Type B pancreatic cell (in vitro differentiated cells): ENCODE data around the gene ADGRA3. TPM values are rescaled to one million over a fixed set of nuclear protein-coding genes. Genes with fewer than 3 reads are reported as not detected.

Experiments used
- DNase-seq: peaks from one replicate; pipeline ENCODE4 v3.0.0; 2021; ENCODE audit warnings: mixed read lengths; ENCODE audit not compliant: unreplicated experiment; ENCODE audit errors: extremely low spot score
- H3K27ac Mint-ChIP-seq: 2 replicates; pipeline ENCODE4 v1.8.0; 2021; ENCODE audit warnings: mild to moderate bottlenecking, mixed read lengths
- H3K27me3 Mint-ChIP-seq: 2 replicates; pipeline ENCODE4 v1.8.0; 2021; ENCODE audit warnings: mixed read lengths
- H3K36me3 Mint-ChIP-seq: 2 replicates; pipeline ENCODE4 v1.8.0; 2021; ENCODE audit warnings: mixed read lengths
- H3K4me1 Mint-ChIP-seq: one replicate; pipeline ENCODE4 v1.8.0; 2021; ENCODE audit warnings: mixed read lengths; ENCODE audit not compliant: unreplicated experiment
- H3K4me3 Mint-ChIP-seq: 2 replicates; pipeline ENCODE4 v1.8.0; 2021; ENCODE audit warnings: mild to moderate bottlenecking, mixed read lengths
- H3K9me3 Mint-ChIP-seq: 2 replicates; pipeline ENCODE4 v1.8.0; 2021; ENCODE audit warnings: mixed read lengths
- total RNA-seq: library from RNA; stranded (reverse); gene quantifications from 2 replicates; pipeline ENCODE4 v1.2.1, GENCODE V29; 2021; ENCODE audit warnings: low replicate concordance
- TF ChIP-seq, protein P1 (sequence below): fragments of 200-600 bp; sonication (generic); conservative IDR thresholded peaks from 2 replicates; pipeline ENCODE4 v1.5.0; 2021; ENCODE audit warnings: antibody characterized with exemption, mild to moderate bottlenecking

ADGRA3 gene
- total RNA-seq, 1 donor from 2014 or later, result 61.0 TPM

DNA sequence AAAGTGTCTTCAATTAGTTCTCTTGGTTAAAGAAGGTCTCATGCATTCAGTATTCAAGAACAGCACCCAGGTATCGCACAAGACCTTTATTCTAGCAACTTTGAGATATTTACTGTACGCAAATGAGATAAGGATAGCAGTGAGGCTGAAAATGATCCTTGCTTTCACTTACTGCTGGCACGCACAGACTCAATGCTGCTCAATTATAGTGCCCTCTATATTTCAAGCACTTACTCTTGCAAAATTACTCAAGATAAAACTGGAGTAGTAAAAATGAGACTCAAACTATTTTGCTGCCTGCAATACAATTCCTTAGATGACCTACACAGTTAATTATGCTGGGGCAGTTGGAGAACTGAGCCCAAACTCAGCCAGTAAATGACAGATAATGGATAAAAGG, 60.9 kb downstream of the ADGRA3 start:
- Mint-ChIP-seq H3K27ac (no peak overlapping the region), H3K27me3 (no peaks in the 10 kb centered on the region)

DNA sequence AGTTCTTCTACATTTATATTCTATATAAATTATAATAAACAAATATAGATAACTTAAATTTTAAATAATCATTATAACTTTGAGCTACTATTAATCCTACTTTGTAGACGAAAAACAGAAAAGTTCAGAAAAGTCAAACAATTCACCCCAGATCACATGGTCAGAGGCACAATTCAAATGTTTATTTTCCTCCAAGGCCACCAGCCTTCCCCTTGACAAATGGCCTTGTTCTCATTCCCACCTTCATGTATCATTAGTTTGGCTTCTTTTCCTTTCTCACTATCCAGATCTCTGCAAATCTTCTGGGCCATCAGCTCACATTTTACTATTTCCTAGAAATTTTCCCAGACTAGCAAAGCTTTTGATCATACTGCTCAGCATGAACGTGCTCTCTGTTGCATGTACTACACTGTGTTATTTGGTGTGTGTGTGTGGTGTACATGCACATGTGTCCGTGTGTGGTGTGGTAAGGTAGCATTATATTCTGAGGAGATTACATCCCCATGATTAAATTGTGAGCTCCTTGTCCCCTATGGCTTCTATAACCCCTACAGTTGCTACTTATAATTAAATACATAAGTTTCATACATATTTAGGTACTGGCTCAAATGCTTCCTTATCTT, 61.5 kb downstream of the ADGRA3 start:
- Mint-ChIP-seq H3K4me1 (peaks cover 20% of the 10 kb centered on the region), H3K27me3 (no peaks in the 10 kb centered on the region), H3K36me3 (peaks cover 17% of the 10 kb centered on the region), H3K27ac (no peak overlapping the region), H3K9me3 (no peaks in the 10 kb centered on the region), H3K4me3 (no peak overlapping the region)
- TF ChIP-seq, protein P1, sequence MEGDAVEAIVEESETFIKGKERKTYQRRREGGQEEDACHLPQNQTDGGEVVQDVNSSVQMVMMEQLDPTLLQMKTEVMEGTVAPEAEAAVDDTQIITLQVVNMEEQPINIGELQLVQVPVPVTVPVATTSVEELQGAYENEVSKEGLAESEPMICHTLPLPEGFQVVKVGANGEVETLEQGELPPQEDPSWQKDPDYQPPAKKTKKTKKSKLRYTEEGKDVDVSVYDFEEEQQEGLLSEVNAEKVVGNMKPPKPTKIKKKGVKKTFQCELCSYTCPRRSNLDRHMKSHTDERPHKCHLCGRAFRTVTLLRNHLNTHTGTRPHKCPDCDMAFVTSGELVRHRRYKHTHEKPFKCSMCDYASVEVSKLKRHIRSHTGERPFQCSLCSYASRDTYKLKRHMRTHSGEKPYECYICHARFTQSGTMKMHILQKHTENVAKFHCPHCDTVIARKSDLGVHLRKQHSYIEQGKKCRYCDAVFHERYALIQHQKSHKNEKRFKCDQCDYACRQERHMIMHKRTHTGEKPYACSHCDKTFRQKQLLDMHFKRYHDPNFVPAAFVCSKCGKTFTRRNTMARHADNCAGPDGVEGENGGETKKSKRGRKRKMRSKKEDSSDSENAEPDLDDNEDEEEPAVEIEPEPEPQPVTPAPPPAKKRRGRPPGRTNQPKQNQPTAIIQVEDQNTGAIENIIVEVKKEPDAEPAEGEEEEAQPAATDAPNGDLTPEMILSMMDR, result no peak
- DNase-seq, result no peak

More for the DNA sequence above, 60.9 kb downstream of the ADGRA3 start:
- Mint-ChIP-seq H3K9me3 (no peaks in the 10 kb centered on the region), H3K4me1 (peaks cover 23% of the 10 kb centered on the region), H3K4me3 (no peak overlapping the region), H3K36me3 (peaks cover 17% of the 10 kb centered on the region)
- TF ChIP-seq, protein P1, result no peak
- DNase-seq, result no peak

DNA sequence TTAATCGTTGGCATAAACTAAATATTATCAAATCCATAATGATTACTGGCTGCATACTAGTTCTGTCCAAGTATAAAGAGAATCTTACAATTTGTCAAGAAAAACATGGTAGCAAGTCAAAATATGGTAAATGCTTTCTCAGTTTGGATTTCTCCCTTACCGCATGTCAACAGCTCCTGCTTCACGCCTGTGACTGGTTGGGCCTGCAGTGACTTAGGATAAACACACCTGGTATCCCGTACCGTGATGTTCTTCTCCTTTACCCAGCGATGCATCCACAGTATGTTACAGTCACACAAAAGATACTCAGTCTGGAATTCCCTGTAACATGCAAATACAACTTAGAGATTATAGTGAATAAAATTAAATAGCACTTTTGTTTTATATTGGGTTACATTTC, 71.1 kb downstream of the ADGRA3 start:
- H3K4me3 Mint-ChIP-seq, result no peak overlapping the region
- no peaks in the 10 kb centered on the region for H3K27me3 Mint-ChIP-seq
- H3K4me1 Mint-ChIP-seq, result no peaks in the 10 kb centered on the region
- H3K36me3 Mint-ChIP-seq, result peaks cover 34% of the 10 kb centered on the region
- no peaks in the 10 kb centered on the region for H3K9me3 Mint-ChIP-seq
- no peak overlapping the region for H3K27ac Mint-ChIP-seq
- no peak for DNase-seq
- TF ChIP-seq, protein P1, result no peak

DNA sequence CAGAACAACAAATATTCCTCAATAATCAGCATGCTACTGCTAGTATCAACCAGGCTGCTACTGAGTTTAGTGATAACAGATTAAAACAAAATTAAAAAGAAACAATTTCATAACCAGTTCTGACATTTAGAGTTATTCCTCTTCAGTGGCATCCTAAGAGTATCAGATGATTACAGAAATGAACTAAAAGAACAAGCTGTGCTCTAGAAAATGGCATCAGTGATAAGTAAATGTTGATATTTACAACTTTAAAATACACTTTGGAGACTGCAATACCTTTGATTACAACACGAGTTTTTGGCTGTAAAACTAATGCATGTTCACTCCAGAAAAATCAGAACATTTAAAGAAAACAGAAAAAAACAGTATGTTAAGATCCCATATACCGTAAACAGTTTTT, 72.9 kb downstream of the ADGRA3 start:
- Mint-ChIP-seq H3K9me3 (no peaks in the 10 kb centered on the region), H3K27ac (no peak overlapping the region), H3K4me3 (no peak overlapping the region), H3K36me3 (peaks cover 35% of the 10 kb centered on the region), H3K4me1 (no peaks in the 10 kb centered on the region), H3K27me3 (no peaks in the 10 kb centered on the region)
- no peak for DNase-seq
- TF ChIP-seq, protein P1, result no peak

DNA sequence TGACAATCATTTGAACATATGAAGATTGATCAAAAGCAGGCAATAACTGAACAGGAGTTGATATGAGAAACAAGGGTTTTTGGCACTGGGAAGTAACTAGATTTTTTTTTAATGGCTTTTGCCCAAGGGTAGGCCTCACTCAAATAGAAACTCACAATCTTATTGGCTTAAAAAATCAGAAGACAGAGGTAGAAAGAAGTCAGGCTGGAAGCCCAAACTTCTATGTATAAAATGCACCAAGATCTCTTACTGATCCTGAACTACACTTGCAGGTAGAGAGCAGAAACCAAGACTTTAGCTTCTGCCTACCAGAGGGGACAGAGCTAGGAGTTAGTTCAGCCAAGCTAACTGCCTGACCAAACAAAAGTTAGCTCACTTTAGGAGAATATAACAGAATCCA, 74.9 kb downstream of the ADGRA3 start:
- Mint-ChIP-seq H3K4me3 (no peak overlapping the region), H3K9me3 (no peaks in the 10 kb centered on the region), H3K27me3 (no peaks in the 10 kb centered on the region), H3K27ac (no peak overlapping the region), H3K4me1 (no peaks in the 10 kb centered on the region), H3K36me3 (peaks cover 41% of the 10 kb centered on the region)
- DNase-seq, result no peak
- TF ChIP-seq, protein P1, result no peak
